H9 (cell line): ENCODE results near the gene WFDC10A. TPM values are rescaled to one million over a fixed set of nuclear protein-coding genes. Genes with fewer than 3 reads are reported as not detected.

Source experiments
- DNase-seq: peaks from one replicate; pipeline ENCODE4 v3.0.0-alpha.2; 2017
- H2AFZ ChIP-seq: one replicate; pipeline ENCODE4 v1.6.1; 2013; ENCODE audit warnings: mild to moderate bottlenecking, low read length, control low read depth, moderate library complexity
- H2AK5ac ChIP-seq: 2 replicates; pipeline ENCODE4 v1.6.1; 2013; ENCODE audit warnings: low read length, control low read depth, mixed read lengths; ENCODE audit not compliant: insufficient read length
- H2BK120ac ChIP-seq: one replicate; pipeline ENCODE4 v1.6.1; 2013; ENCODE audit warnings: low read depth, mild to moderate bottlenecking, low read length, control low read depth, inconsistent platforms; ENCODE audit not compliant: poor library complexity, severe bottlenecking
- H2BK12ac ChIP-seq: 2 replicates; pipeline ENCODE4 v1.6.1; 2013; ENCODE audit warnings: low read length, control low read depth, mixed read lengths, low read depth; ENCODE audit not compliant: insufficient read length
- H2BK15ac ChIP-seq: 2 replicates; pipeline ENCODE4 v1.6.1; 2013; ENCODE audit warnings: low read depth, low read length, control low read depth
- H2BK20ac ChIP-seq: one replicate; pipeline ENCODE4 v1.6.1; 2013; ENCODE audit warnings: low read depth, mild to moderate bottlenecking, low read length, control low read depth, inconsistent platforms; ENCODE audit not compliant: poor library complexity, severe bottlenecking
- H2BK5ac ChIP-seq: 2 replicates; pipeline ENCODE4 v1.6.1; 2013; ENCODE audit warnings: low read length, control low read depth, mixed read lengths; ENCODE audit not compliant: insufficient read length
- H3K14ac ChIP-seq: 2 replicates; pipeline ENCODE4 v1.6.1; 2013; ENCODE audit warnings: low read length, control low read depth; ENCODE audit not compliant: insufficient read depth
- H3K18ac ChIP-seq: 2 replicates; pipeline ENCODE4 v1.6.1; 2013; ENCODE audit warnings: low read depth, mild to moderate bottlenecking, mixed read lengths, low read length, control low read depth; ENCODE audit not compliant: insufficient read length
- H3K23ac ChIP-seq: 2 replicates; pipeline ENCODE4 v1.6.1; 2013; ENCODE audit warnings: low read length, control low read depth, mixed read lengths, low read depth; ENCODE audit not compliant: insufficient read length
- H3K23me2 ChIP-seq: 2 replicates; pipeline ENCODE4 v1.6.1; 2013; ENCODE audit warnings: low read depth, mild to moderate bottlenecking, mixed read lengths, low read length, control low read depth; ENCODE audit not compliant: insufficient read length, poor library complexity, severe bottlenecking
- H3K27ac ChIP-seq: 2 replicates; pipeline ENCODE4 v1.5.1; 2013; ENCODE audit warnings: low read length, control low read depth, mixed read lengths, low read depth; ENCODE audit not compliant: insufficient read length
- H3K27me3 ChIP-seq: 2 replicates; pipeline ENCODE4 v1.6.1; 2013; ENCODE audit warnings: low read length, control low read depth, inconsistent platforms; ENCODE audit not compliant: insufficient read depth
- H3K4ac ChIP-seq: 2 replicates; pipeline ENCODE4 v1.6.1; 2013; ENCODE audit warnings: low read depth, mild to moderate bottlenecking, control low read depth, inconsistent platforms, low read length, moderate library complexity
- H3K4me1 ChIP-seq: 2 replicates; pipeline ENCODE4 v1.6.1; 2013; ENCODE audit warnings: low read length, control low read depth, inconsistent platforms; ENCODE audit not compliant: insufficient read depth
- H3K4me2 ChIP-seq: 2 replicates; pipeline ENCODE4 v1.6.1; 2013; ENCODE audit warnings: low read length, control low read depth, mixed read lengths; ENCODE audit not compliant: insufficient read length, insufficient read depth
- H3K56ac ChIP-seq: 2 replicates; pipeline ENCODE4 v1.6.1; 2013; ENCODE audit warnings: low read depth, mild to moderate bottlenecking, mixed read lengths, low read length, control low read depth; ENCODE audit not compliant: insufficient read length
- H3K79me1 ChIP-seq: 2 replicates; pipeline ENCODE4 v1.6.1; 2013; ENCODE audit warnings: low read depth, mild to moderate bottlenecking, moderate library complexity, low read length, control low read depth, inconsistent platforms; ENCODE audit not compliant: insufficient read depth, poor library complexity, severe bottlenecking
- H3K79me2 ChIP-seq: 2 replicates; pipeline ENCODE4 v1.6.1; 2013; ENCODE audit warnings: low read length, control low read depth, inconsistent platforms; ENCODE audit not compliant: insufficient read depth
- H3K9ac ChIP-seq: 2 replicates; pipeline ENCODE4 v1.6.1; 2013; ENCODE audit warnings: low read length, control low read depth, mixed read lengths; ENCODE audit not compliant: insufficient read length; ENCODE audit errors: extremely low read depth
- H3K9me3 ChIP-seq: one replicate; pipeline ENCODE4 v1.6.1; 2013; ENCODE audit warnings: low read depth, low read length, inconsistent platforms; ENCODE audit not compliant: control insufficient read depth
- H3T11ph ChIP-seq: one replicate; pipeline ENCODE4 v1.6.1; 2013; ENCODE audit warnings: mild to moderate bottlenecking, low read length, control low read depth, inconsistent platforms
- H4K20me1 ChIP-seq: one replicate; pipeline ENCODE4 v1.6.1; 2013; ENCODE audit not compliant: control insufficient read depth, insufficient read length, insufficient read depth
- H4K5ac ChIP-seq: 2 replicates; pipeline ENCODE4 v1.6.1; 2013; ENCODE audit warnings: low read depth, mild to moderate bottlenecking, mixed read lengths, low read length, control low read depth; ENCODE audit not compliant: insufficient read length
- H4K8ac ChIP-seq: replicated peaks from 2 replicates; pipeline ENCODE4 v1.6.1; 2013; ENCODE audit warnings: low read length, control low read depth, mixed read lengths, low read depth; ENCODE audit not compliant: insufficient read length
- H4K91ac ChIP-seq: 2 replicates; pipeline ENCODE4 v1.6.1; 2013; ENCODE audit warnings: low read depth, mild to moderate bottlenecking, moderate library complexity, mixed read lengths, low read length, control low read depth; ENCODE audit not compliant: insufficient read length
- H3K27ac Mint-ChIP-seq, 3 experiments: 2 replicates in 2 of 3; 3 replicates in 1 of 3; pipeline ENCODE4 v1.8.0; 2020 to 2021; ENCODE audit warnings: mixed read lengths in 3 of 3, mild to moderate bottlenecking in 1 of 3, moderate library complexity in 1 of 3
- H3K27me3 Mint-ChIP-seq: 2 replicates; pipeline ENCODE4 v1.8.0; 2021; ENCODE audit warnings: low read depth, mild to moderate bottlenecking, moderate library complexity, mixed read lengths
- H3K36me3 Mint-ChIP-seq, 3 experiments: 2 replicates in 2 of 3; 3 replicates in 1 of 3; pipeline ENCODE4 v1.8.0; 2020 to 2021; ENCODE audit warnings: low read depth in 3 of 3, mixed read lengths in 3 of 3; ENCODE audit not compliant: insufficient read depth in 1 of 3
- H3K4me1 Mint-ChIP-seq, 2 experiments: 2 replicates each; pipeline ENCODE4 v1.8.0; 2020; ENCODE audit warnings: mixed read lengths in 2 of 2
- H3K4me3 Mint-ChIP-seq, 2 experiments: 2 replicates in 1 of 2; 3 replicates in 1 of 2; pipeline ENCODE4 v1.8.0; 2020 to 2021; ENCODE audit warnings: mild to moderate bottlenecking in 2 of 2, mixed read lengths in 2 of 2, moderate library complexity in 1 of 2
- H3K9me3 Mint-ChIP-seq, 2 experiments: 2 replicates in 1 of 2; 3 replicates in 1 of 2; pipeline ENCODE4 v1.8.0; 2020; ENCODE audit warnings: mild to moderate bottlenecking in 2 of 2, mixed read lengths in 2 of 2, moderate library complexity in 1 of 2
- CTCF ChIP-seq: fragments of 200-600 bp; sonication (generic); conservative IDR thresholded peaks from 3 replicates; pipeline ENCODE4 v1.8.0; 2021; ENCODE audit warnings: antibody characterized with exemption, mild to moderate bottlenecking
- total RNA-seq: library from RNA; stranded (reverse); gene quantifications from 2 replicates; pipeline ENCODE4 v1.2.1, GENCODE V29; 2021

Gene WFDC10A
- total RNA-seq, 1 experiment from 2014 or later: not detected

GRCh38 chr20:45581702-45582101, 47.8 kb upstream of the WFDC10A start:
- H2BK20ac ChIP-seq: no peak overlapping the region
- Mint-ChIP-seq H3K36me3 (no peaks in the 10 kb centered on the region), H3K9me3 (no peaks in the 10 kb centered on the region), H3K27ac (peak overlapping the region in 1 of 3 experiments; percentile 80; a peak in 1 of 7 replicates), H3K4me1 (peaks cover 26 to 32% of the 10 kb centered on the region in 2 experiments), H3K27me3 (peaks cover 2% of the 10 kb centered on the region; the same call in 1 of the 2 replicates), H3K4me3 (no peak overlapping the region)
- H3K27me3 ChIP-seq: no peaks in the 10 kb centered on the region
- no peaks in the 10 kb centered on the region for H3K23me2 ChIP-seq
- H3K79me2 ChIP-seq: no peaks in the 10 kb centered on the region
- no peak overlapping the region for H2AK5ac ChIP-seq
- no peak overlapping the region for H3K56ac ChIP-seq
- H3K4me1 ChIP-seq: peaks cover 10% of the 10 kb centered on the region; the same call in 1 of the 2 replicates
- no peaks in the 10 kb centered on the region for H3K79me1 ChIP-seq
- no peaks in the 10 kb centered on the region for H4K20me1 ChIP-seq
- no peak overlapping the region for H3K9ac ChIP-seq
- no peak overlapping the region for H2BK12ac ChIP-seq
- H2AFZ ChIP-seq: no peak overlapping the region
- H3K23ac ChIP-seq: no peak overlapping the region
- no peak for DNase-seq
- H4K5ac ChIP-seq: no peak overlapping the region
- no peak overlapping the region for H3T11ph ChIP-seq
- H2BK5ac ChIP-seq: no peak overlapping the region
- no peak overlapping the region for H2BK15ac ChIP-seq
- no peak overlapping the region for H3K4ac ChIP-seq
- no peaks in the 10 kb centered on the region for H3K9me3 ChIP-seq
- no peak overlapping the region for H3K27ac ChIP-seq
- H2BK120ac ChIP-seq: no peak overlapping the region
- H3K14ac ChIP-seq: no peak overlapping the region
- no peak for TF ChIP-seq CTCF
- no peak overlapping the region for H3K18ac ChIP-seq
- no peak overlapping the region for H3K4me2 ChIP-seq
- no peak overlapping the region for H4K91ac ChIP-seq
- H4K8ac ChIP-seq: no peak overlapping the region
